Skin epidermis (tissue), 12 donors: ENCODE measurements around the gene CDC42EP5.

ENCODE experiments used
- H3K27ac ChIP-seq, 21 experiments: fragments of 200-600 bp; sonication (generic) in 11 of 21; one replicate each; pipeline ENCODE4 v1.5.0; 2020; ENCODE audit warnings: mild to moderate bottlenecking in 3 of 21, inconsistent platforms in 2 of 21, moderate library complexity in 2 of 21
- H3K4me3 ChIP-seq, 7 experiments: fragments of 200-600 bp; sonication (generic) in 2 of 7; one replicate each; pipeline ENCODE4 v1.5.0; 2020; ENCODE audit warnings: inconsistent platforms in 2 of 7, mild to moderate bottlenecking in 2 of 7, moderate library complexity in 1 of 7

CDC42EP5 gene

DNA sequence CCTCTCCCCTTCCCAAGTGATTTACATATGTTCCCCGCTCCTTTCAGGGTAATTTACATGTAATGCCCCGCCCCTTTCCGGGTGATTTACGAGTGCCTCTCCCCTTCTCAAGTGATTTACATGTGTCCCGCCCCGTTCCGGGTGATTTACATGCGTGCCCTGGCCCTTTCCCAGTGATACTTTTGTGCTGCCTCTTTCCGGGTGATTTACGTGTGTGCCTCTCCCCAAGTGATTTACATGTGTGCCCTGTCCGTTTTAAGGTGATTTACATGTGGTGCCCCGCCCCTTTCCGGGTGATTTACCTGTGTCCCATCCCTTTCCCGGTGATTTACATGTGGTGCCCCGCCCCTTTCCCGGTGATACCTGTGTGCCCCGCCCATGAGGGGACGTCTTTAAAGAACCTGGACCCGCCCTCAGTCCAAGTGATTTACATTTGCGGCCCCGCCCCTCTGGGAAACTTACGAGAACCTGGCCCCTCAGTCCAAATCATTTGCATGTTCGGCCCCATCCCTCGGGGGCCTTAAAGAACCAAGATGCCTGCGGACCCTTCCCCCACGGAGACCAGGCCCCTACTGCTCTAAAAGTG, 9.0 kb downstream of the CDC42EP5 start:
- H3K27ac ChIP-seq, result peak overlapping the region; percentile 25 to 99 (median 95)
- peak overlapping the region; percentile 40 to 70 (median 54) for H3K4me3 ChIP-seq

DNA sequence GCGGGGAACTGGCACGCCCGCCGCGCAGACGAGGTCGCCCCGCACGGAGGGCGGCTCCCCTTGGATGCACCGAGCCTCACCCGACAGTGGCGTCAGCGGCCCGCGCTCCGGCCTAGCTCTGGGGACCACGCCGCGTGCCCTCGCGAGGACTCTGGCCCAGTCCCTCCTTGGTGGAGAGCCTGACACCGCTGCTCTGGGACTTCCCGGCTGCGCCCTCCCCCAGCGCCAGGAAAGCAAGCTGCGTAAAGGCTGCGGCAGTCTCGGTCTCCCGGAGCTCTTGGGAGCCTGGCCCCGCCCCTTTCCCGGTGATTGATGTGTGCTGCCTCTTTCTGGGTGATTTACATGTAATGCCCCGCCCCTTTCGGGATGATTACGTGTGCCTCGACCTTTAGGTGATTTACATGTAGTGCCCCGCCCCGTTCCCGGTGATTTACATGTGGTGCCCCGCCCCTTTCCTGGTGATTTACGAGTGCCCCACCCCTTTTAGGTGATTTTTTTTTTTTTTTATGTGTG, 9.5 kb downstream of the CDC42EP5 start, which contains the start of gene LENG9:
TSS of gene LENG9 (minus strand) at position 248 of the 513 bp plus-strand sequence. CDS start 252 bp downstream, outside the sequence.
- Histone ChIP-seq H3K4me3 (peak within 1 kb of the TSS; percentile 40 to 70 (median 54)), H3K27ac (peak within 1 kb of the TSS; percentile 88 to 99 (median 95))

DNA sequence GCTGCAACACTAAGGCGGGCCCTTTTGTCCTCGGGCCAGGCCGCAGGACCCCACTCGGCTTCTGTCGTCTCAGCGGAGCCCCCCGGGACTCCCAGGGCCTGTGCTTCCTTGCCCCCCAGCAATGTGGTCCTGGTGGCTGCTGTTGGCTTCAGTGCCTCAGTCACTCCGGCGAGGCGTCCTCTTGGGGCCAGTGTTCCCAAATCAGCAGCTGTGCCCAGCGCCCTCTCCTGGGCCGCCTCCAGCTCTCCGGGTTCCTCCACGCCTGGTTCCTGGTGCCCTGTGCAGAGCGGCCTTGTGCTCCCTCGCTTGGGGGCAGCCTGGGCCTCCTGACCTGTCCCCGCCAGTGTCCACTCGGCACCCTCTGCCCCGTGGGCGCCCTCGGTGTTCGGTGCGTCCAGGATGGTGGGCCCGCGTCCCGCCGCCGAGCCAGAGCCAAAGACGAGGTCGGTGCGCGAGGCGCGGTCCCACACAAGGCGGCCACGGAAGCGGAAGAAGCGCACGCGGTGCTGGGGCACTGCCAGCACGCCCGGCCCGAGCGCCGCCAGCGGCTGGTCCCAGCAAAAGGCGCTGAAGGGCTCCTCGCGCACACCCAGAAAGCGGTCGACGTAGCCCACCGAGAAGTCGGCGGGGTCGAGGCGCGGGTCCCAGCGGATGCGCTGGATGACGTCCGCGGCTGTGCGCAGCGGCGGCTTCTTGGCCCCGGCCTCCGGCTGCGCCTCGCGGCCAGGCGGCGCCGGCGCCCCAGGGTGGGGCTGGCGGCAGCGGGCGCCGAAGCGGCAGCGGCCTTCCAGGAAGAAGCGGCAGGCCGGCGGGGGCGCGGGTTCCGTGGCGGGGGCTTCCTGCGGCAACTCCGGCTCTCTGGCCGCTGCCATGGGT, 10.2 kb downstream of the CDC42EP5 start:
- Histone ChIP-seq H3K4me3 (peak overlapping the region; percentile 40 to 70 (median 54)), H3K27ac (peak overlapping the region; percentile 88 to 99 (median 95))

DNA sequence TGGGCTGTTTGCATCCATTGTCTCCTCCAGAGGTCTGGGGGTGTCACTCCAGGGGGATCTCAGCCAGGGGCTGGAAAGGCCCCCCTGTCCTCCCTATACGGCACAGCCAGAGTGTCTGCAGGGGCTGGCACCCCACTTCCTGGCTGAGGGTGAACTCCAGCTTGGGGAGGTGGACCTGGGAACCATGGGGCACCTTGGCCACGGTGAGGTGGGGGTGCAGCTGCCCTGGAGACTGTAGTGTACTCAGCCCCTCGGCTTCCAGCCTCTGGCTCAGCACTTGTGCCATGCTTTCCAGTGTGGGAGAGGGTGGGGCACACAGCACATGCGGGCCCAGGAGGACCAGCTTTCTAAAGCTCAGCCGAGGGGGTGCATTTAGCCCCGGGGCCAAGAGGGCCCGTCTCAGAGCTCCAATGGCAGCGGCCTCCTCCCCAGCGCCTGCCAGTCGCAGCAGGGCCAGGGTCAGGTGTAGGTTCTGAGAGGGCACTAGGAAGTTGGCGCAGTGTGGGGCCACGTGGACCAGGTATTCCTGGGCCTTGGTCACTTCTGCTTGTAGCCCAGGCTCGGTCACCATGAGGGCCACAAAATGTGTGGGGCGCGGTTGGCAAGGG, 10.9 kb downstream of the CDC42EP5 start:
- Histone ChIP-seq H3K27ac (peak overlapping the region; percentile 88 to 99 (median 95)), H3K4me3 (peak overlapping the region; percentile 40 to 70 (median 54))

DNA sequence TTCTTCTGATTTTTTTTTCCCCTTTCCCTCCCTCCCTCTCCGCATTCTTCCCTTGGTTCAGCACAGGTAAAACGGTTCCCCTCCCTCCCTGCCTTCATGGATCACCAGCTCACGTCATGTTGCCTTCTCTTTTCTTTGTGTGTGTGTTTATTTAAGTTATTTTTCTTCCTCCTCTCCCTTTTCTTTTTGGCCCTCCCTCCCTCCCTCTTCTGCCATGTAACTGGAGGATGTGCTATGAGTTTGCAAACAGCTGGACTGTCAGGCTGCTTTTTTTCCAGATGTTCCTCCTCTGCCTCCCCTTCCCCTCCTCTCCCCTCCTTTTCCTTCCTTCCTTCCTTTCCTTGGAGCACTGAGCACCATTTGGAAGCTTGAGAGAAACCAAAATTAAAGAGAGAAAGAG, 11.5 kb downstream of the CDC42EP5 start:
- H3K4me3 ChIP-seq, result peak overlapping the region in 1 of 7 experiments; percentile 66
- H3K27ac ChIP-seq, result peak overlapping the region in 6 of 21 experiments; percentile 14 to 99 (median 98)

DNA sequence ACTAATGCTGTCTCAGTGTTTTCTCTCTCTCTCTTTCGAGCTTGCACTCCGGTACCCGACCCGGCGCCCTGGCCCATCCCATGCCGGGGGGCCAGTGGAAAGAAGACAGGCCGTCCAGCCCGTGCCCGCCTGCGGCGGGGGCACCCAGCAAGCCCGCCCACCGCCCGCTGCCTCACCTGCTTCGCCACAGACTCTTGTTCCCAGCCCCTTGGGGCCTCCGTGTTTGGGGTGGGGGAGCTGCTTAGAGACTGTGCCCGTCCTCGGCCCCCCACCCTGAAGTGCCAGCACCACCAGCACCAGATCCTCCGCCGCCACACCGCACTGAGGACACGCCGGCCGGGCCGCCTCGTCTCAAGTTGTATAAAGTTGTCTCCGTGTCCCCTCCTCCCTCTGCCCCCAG, 11.9 kb downstream of the CDC42EP5 start:
- H3K4me3 ChIP-seq, result no peak overlapping the region
- peak overlapping the region in 2 of 21 experiments; percentile 14 to 98 for H3K27ac ChIP-seq

DNA sequence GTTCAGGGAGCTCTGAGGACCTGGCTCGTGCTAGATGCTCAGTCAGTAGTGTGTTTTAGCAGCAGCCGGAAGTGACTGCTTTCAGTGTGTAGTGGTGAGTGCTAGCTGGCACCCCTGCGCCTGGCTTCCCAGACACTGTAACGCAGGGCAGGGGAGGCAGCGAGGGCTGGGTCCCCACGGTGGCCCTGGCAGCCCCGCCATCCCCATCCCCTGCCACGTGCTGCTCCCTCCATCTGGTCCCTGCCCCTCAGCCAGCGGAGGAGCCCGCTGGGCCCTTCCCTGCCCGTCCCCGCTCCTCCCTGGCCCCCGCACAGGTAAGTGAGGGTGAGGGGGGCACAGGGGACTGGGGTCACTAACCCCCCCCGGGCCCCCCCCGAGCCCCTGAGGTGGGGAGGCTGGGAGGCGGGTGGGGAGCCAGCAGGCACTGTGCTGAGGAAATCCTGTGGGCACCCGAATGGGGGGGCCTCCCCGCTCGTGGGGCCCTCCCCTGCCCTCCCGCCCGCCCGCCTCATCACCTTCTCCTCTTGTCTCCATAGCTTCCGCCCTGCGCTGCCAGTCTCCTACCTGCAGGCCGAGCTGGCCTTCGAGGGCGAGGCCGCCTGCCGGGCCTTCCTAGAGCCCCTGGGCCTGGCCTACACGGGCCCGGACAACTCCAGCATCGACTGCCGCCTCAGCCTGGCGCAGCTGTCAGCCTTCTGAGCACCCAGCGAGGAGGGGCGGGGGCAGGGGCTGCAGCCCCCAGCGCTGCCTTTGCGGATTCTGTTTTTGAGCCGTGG, 12.7 kb downstream of the CDC42EP5 start:
- Histone ChIP-seq H3K27ac (peak overlapping the region in 4 of 21 experiments; percentile 14 to 26 (median 16)), H3K4me3 (no peak overlapping the region)

DNA sequence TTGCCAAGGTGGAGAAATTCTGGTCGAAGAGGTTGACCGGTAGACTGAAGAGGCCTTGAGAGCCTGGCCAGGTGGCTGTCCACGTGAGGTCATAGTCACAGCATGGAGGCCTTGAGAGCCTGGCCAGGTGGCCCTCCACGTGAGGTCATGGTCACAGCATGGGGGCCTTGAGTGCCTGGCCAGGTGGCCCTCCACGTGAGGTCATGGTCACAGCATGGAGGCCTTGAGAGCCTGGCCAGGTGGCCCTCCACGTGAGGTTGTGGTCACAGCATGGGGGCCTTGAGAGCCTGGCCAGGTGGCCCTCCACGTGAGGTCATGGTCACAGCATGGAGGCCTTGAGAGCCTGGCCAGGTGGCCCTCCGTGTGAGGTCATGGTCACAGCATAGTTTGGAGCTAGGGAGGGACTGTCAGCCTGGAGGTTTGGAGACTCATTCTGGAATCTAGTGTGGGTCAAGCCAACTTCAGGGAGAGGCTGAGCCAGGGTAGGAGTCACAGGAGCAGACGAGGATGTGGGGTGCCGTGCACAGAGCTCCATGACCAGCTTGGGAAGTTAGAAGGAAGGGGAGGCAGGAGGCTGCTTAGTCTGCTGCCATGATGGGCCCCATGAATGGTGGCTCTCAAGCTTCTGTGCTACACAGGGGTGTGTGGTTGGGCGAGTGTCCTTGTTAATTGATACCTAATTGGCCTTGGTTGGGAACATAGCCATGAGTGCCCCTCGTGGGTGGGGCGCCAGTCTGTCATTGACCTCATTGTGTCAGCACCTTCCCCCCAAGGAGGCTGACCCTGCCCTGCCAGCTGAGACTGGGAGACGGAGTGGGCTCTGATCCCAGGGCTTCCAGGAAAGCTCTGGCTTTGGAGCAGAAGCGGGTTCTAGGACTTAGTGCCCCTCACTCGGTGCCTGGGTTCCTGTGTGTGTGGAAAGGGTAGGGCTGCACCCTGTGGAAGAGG, 13.5 kb downstream of the CDC42EP5 start:
- Histone ChIP-seq H3K27ac (peak overlapping the region in 3 of 21 experiments; percentile 10 to 26 (median 17)), H3K4me3 (no peak overlapping the region)

DNA sequence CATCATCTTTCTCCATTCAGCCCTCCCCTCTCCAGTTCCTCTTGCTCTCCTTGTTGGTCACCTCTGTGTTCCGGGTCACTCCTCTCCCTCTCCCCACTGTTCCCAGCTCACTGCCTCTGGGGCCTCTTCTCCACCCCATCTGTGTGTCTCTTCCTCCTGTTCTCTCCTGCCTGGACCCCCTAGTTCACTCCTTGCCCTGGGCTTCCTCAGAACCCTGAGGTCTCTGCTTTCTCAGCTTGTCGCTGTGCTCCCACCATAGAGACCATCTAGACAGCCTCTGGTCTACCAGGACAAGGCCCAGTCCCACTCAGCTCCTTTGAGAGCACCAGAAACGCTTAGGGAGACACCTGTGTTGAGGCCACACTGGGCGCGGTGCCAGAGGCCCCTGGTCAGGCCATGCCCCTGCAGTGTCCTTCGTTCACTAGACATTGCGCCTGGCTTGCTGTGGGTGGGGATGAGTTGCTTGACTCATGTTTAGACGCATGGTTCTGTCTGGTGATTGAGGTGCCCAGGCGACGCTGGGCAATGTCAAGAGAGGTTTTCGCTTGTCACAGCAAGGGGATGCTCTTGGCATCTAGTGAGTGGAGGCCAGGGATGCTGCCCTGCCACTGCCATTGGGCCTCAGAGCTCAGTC, 14.3 kb downstream of the CDC42EP5 start:
- H3K27ac ChIP-seq, result no peak overlapping the region

DNA sequence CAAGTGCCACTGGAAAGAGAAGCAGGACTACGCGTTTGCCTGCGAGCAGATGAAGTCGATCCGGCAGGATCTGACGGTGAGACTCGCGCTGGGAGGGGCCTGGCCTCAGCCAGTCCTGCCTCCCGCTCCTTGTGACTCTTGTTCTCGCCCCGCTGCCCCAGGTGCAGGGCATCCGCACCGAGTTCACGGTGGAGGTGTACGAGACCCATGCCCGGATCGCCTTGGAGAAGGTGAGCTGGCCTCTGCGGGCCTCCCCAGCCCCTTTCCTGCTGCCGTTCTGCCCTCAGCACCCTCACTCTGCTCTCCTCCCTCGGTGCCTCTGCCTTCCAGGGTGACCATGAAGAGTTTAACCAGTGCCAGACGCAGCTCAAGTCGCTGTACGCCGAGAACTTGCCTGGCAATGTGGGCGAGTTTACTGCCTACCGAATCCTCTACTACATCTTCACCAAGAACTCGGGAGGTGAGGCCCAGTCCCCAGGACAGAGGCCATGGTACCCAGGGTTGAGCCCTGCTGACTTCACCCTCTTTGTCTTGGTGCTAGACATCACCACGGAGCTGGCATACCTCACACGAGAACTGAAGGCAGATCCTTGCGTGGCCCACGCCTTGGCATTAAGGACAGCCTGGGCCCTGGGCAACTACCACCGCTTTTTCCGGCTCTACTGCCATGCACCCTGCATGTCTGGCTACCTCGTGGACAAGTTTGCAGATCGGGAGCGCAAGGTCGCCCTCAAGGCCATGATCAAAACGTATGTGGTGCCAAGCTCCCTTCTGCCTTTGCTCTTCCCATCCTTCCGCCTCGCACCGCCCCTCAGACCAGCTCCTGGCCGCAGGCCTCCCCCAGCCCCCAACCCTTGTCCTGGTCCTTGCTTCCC, 15.1 kb downstream of the CDC42EP5 start:
- Histone ChIP-seq H3K4me3 (no peak overlapping the region), H3K27ac (no peak overlapping the region)

More for the DNA sequence above, 14.3 kb downstream of the CDC42EP5 start:
- no peak overlapping the region for H3K4me3 ChIP-seq

DNA sequence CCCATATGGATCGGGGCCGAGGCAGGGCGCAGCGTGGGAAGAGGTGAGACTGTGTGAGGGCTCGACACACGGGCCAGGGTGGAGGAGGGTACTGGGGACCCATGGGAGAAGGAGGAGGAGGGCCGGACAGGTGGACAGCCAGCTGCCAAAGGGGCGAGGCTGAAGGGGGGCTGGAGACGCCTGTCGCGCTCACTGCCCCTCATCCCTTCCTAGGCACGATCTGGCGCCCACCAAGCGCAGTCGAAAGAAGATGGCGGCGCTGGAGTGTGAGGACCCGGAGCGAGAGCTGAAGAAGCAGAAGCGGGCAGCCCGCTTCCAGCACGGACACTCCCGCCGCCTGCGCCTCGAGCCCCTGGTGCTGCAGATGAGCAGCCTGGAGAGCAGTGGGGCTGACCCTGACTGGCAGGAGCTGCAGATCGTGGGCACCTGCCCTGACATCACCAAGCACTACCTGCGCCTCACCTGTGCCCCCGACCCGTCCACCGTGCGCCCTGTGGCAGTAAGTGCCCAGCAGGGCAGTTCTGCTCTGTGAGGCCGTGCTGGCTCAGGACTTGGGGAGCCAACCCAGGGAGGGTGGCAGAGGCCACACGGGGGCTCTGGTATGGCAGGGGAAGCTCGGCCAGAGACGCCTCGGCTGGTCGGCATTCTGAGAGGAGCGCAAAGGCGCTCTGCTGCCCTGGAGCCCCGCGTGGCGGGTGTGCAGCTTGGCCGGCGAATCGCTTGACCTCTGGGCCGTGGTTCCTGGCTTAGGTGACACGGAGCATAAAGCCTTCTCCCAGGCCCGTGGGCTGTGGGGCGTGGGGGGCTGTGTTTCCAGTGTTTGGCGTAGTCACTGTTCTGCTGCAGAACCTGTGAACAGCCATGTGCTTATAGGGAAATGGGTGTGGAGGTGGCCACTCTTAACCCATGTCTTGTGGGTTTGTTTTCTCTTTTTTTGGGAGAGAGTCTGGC, 16.4 kb downstream of the CDC42EP5 start:
- Histone ChIP-seq H3K27ac (no peak overlapping the region), H3K4me3 (no peak overlapping the region)

DNA sequence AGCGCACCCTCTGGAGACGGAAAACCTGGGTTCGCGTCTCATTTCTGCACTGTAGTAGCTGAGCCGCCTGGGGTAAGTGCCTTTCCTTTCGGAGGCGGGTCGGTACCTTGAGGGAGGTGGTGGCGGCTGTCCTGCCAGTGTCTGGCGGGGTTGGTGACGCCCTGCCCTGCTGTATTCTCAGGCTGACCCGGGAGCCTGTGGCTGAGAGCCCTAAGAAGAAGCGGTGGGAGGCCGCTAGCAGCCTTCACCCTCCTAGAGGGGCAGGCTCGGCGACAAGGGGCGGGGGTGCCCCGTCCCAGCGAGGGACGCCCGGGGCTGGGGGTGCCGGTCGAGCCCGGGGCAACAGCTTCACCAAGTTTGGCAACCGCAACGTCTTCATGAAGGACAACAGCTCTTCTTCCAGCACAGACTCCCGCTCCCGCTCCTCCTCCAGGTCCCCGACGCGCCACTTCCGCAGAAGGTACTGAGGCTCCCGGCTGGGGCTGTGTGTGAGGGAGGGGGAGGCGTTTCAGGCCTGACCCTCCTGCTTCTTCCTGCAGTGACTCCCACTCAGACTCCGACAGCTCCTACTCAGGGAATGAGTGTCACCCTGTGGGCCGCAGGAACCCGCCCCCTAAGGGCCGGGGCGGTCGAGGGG, 17.2 kb downstream of the CDC42EP5 start:
- H3K4me3 ChIP-seq, result no peak overlapping the region

DNA sequence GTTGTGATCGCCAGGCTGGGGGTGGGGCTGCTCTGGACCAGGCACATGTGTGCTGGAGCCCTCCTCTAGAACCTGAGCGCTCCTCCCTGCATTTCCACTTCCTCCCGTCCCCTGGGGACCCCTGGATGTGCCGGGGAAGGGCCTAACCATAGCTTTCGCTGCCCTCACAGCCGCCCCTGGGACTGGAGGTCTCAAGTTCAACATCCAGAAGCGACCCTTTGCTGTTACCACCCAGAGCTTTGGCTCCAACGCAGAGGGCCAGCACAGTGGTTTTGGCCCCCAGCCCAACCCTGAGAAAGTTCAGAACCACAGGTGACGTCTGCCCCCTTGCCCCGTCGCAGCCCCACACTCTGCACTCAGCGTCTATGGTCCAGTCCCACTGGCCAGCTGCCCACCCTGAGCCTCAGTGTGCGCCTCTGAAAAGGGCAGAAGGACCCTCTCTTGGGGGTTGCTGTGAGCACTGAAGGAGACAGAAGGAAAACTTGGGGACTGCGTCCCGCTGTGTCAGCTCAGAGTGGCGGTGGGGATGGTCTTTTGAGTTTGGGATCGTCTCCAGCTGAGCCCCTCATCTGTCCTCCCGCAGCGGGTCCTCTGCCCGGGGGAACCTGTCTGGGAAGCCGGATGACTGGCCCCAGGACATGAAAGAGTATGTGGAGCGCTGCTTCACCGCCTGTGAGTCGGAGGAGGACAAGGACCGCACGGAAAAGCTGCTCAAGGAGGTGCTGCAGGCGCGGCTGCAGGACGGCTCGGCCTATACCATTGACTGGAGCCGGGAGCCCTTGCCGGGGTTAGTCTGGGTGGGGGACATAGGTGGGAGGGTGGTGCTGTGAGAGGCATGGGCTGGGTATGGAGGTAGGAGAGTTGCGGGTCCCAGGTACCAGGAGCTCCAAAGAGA, 18.1 kb downstream of the CDC42EP5 start:
- H3K27ac ChIP-seq, result no peak overlapping the region

More for the DNA sequence above, 17.2 kb downstream of the CDC42EP5 start:
- no peak overlapping the region for H3K27ac ChIP-seq

More for the DNA sequence above, 18.1 kb downstream of the CDC42EP5 start:
- no peak overlapping the region for H3K4me3 ChIP-seq
